GM23338 (cell line): ENCODE measurements around the gene TECPR2. TPM values are rescaled to one million over a fixed set of nuclear protein-coding genes. Genes with fewer than 3 reads are reported as not detected.

Experiments
- ATAC-seq: fragments of 200-7000 bp; cut with Tn5 transposase; 3 replicates; pipeline ENCODE4 v1.9.1; 2020
- DNase-seq: peaks from one replicate; pipeline ENCODE4 v3.0.0-alpha.2; 2015; ENCODE audit warnings: low spot score
- H2AFZ ChIP-seq: fragments of 200-600 bp; sonication (generic); 2 replicates; pipeline ENCODE4 v1.8.0; 2016; ENCODE audit warnings: antibody characterized with exemption, mild to moderate bottlenecking, moderate library complexity
- H3F3A ChIP-seq: fragments of 200-600 bp; sonication (generic); replicated peaks from 2 replicates; pipeline ENCODE4 v1.8.0; 2017; ENCODE audit warnings: antibody characterized with exemption, mixed run types, low read depth
- H3K27ac ChIP-seq: fragments of 200-600 bp; sonication (generic); 2 replicates; pipeline ENCODE4 v1.6.1; 2016; ENCODE audit warnings: low read depth
- H3K27me3 ChIP-seq: fragments of 200-600 bp; sonication (generic); 2 replicates; pipeline ENCODE4 v1.8.0; 2016; ENCODE audit warnings: mild to moderate bottlenecking, mixed run types, moderate library complexity; ENCODE audit not compliant: insufficient read depth
- H3K36me3 ChIP-seq: fragments of 200-600 bp; sonication (generic); 2 replicates; pipeline ENCODE4 v1.8.0; 2016; ENCODE audit warnings: mild to moderate bottlenecking; ENCODE audit not compliant: insufficient read depth
- H3K4me1 ChIP-seq: fragments of 200-600 bp; sonication (generic); 2 replicates; pipeline ENCODE4 v1.8.0; 2016; ENCODE audit warnings: mild to moderate bottlenecking, moderate library complexity; ENCODE audit not compliant: insufficient read depth
- H3K4me2 ChIP-seq: fragments of 200-600 bp; sonication (generic); 2 replicates; pipeline ENCODE4 v1.7.1; 2017; ENCODE audit warnings: mixed run types
- H3K4me3 ChIP-seq: fragments of 200-600 bp; sonication (generic); 2 replicates; pipeline ENCODE4 v1.6.1; 2016; ENCODE audit warnings: mixed run types
- H3K79me2 ChIP-seq: fragments of 200-600 bp; sonication (generic); replicated peaks from 2 replicates; pipeline ENCODE4 v1.8.0; 2017; ENCODE audit warnings: mild to moderate bottlenecking; ENCODE audit not compliant: insufficient read depth
- H3K9me2 ChIP-seq: fragments of 200-600 bp; sonication (generic); 2 replicates; pipeline ENCODE4 v1.8.0; 2017; ENCODE audit not compliant: insufficient read depth
- H4K20me1 ChIP-seq: fragments of 200-600 bp; sonication (generic); replicated peaks from 2 replicates; pipeline ENCODE4 v1.8.0; 2017; ENCODE audit warnings: mild to moderate bottlenecking; ENCODE audit not compliant: insufficient read depth
- H3K27ac Mint-ChIP-seq: 2 replicates; pipeline ENCODE4 v1.8.0; 2020; ENCODE audit warnings: inconsistent platforms, mild to moderate bottlenecking, moderate library complexity, mixed read lengths
- H3K27me3 Mint-ChIP-seq: 3 replicates; pipeline ENCODE4 v1.8.0; 2022; ENCODE audit warnings: low read depth, mild to moderate bottlenecking, moderate library complexity, mixed read lengths, inconsistent platforms; ENCODE audit not compliant: insufficient read depth, poor library complexity
- H3K36me3 Mint-ChIP-seq: 3 replicates; pipeline ENCODE4 v1.8.0; 2021; ENCODE audit warnings: low read depth, mild to moderate bottlenecking, inconsistent platforms, moderate library complexity, mixed read lengths
- H3K4me1 Mint-ChIP-seq: 3 replicates; pipeline ENCODE4 v1.8.0; 2020; ENCODE audit warnings: mild to moderate bottlenecking, inconsistent platforms, mixed read lengths
- H3K4me3 Mint-ChIP-seq: 3 replicates; pipeline ENCODE4 v1.8.0; 2021; ENCODE audit warnings: moderate library complexity, mild to moderate bottlenecking, inconsistent platforms, mixed read lengths
- H3K9me3 Mint-ChIP-seq: 3 replicates; pipeline ENCODE4 v1.8.0; 2020; ENCODE audit warnings: moderate library complexity, mild to moderate bottlenecking, inconsistent platforms, mixed read lengths
- CREB1 ChIP-seq: fragments of 250-450 bp; sonication (Bioruptor Pico); IDR thresholded peaks from 2 replicates; pipeline ENCODE4 v1.5.0; 2020; ENCODE audit warnings: low read depth, mild to moderate bottlenecking, moderate library complexity
- CTCF ChIP-seq, 2 experiments: fragments of 200-600 bp in 1 of 2; sonication (generic) in 1 of 2; conservative IDR thresholded peaks; 2 replicates each; pipeline versions ENCODE4 v1.5.1 to v1.6.1; 2016 to 2017; ENCODE audit warnings: antibody characterized with exemption in 2 of 2, low read depth in 2 of 2, mild to moderate bottlenecking in 2 of 2, moderate library complexity in 1 of 2
- EZH2 ChIP-seq: fragments of 200-600 bp; sonication (generic); IDR thresholded peaks from one replicate; pipeline ENCODE4 v1.8.0; 2017; ENCODE audit warnings: antibody characterized with exemption, mild to moderate bottlenecking, low read depth; ENCODE audit not compliant: unreplicated experiment
- EZH2phosphoT487 ChIP-seq: fragments of 200-600 bp; sonication (generic); IDR thresholded peaks from one replicate; pipeline ENCODE4 v1.8.1; 2018; ENCODE audit warnings: antibody characterized with exemption; ENCODE audit not compliant: unreplicated experiment
- JUNB ChIP-seq: IDR thresholded peaks from one replicate; pipeline ENCODE4 v1.6.1; 2016; ENCODE audit warnings: antibody characterized with exemption; ENCODE audit not compliant: unreplicated experiment
- NANOG ChIP-seq: IDR thresholded peaks from 2 replicates; pipeline ENCODE4 v1.6.1; 2016; ENCODE audit warnings: antibody characterized with exemption, borderline replicate concordance
- POLR2AphosphoS5 ChIP-seq: IDR thresholded peaks from 2 replicates; pipeline ENCODE4 v1.6.1; 2016; ENCODE audit warnings: antibody characterized with exemption, low read depth
- STAT1 ChIP-seq: IDR thresholded peaks from one replicate; pipeline ENCODE4 v1.6.1; 2016; ENCODE audit warnings: antibody characterized with exemption; ENCODE audit not compliant: unreplicated experiment
- ZNF114 ChIP-seq: fragments of 250-450 bp; sonication (Bioruptor Pico); IDR thresholded peaks from 2 replicates; pipeline ENCODE4 v1.5.0; 2020; ENCODE audit warnings: mild to moderate bottlenecking, moderate library complexity
- ZNF331 ChIP-seq: fragments of 250-450 bp; sonication (Bioruptor Pico); IDR thresholded peaks from 2 replicates; pipeline ENCODE4 v1.5.0; 2020; ENCODE audit warnings: low read depth, mild to moderate bottlenecking, moderate library complexity
- polyA plus RNA-seq: library from polyadenylated mRNA; unstranded; fragments of >200 nt; fragmentation: Nextera tagmentation; extraction: Ambion mirVana; gene quantifications from 2 replicates; pipeline ENCODE4 v1.2.1, GENCODE V29; 2016
- total RNA-seq: library from RNA; depleted of rRNA; stranded (reverse); fragments of >200 nt; shearing (Covaris generic); gene quantifications from 2 replicates; pipeline ENCODE4 v1.2.3, GENCODE V29; 2014
- TF ChIP-seq, protein P1 (sequence below): IDR thresholded peaks from 2 replicates; pipeline ENCODE4 v1.6.1; 2016; ENCODE audit warnings: antibody characterized with exemption

Gene TECPR2
- total and polyA plus RNA-seq, 2 experiments from 2014 or later = 4.8 to 20.5 TPM

GRCh38 chr14:102344485-102344884, 18.3 kb upstream of the TECPR2 start (continued):
- TF ChIP-seq POLR2AphosphoS5 = no peak
- TF ChIP-seq ZNF114 = no peak
- TF ChIP-seq EZH2phosphoT487 = no peak
- TF ChIP-seq EZH2 = no peak
- no peak for TF ChIP-seq NANOG
- TF ChIP-seq JUNB = no peak
- no peak for TF ChIP-seq CTCF (conservative IDR thresholded peaks at IDR 0.05; ENCODE audit: low read depth in 2 of 2)
- no peak for TF ChIP-seq ZNF331 (CRISPR knock-in tag)
- no peak for TF ChIP-seq STAT1
- no peak for TF ChIP-seq CREB1 (CRISPR knock-in tag)
- TF ChIP-seq, protein P1, sequence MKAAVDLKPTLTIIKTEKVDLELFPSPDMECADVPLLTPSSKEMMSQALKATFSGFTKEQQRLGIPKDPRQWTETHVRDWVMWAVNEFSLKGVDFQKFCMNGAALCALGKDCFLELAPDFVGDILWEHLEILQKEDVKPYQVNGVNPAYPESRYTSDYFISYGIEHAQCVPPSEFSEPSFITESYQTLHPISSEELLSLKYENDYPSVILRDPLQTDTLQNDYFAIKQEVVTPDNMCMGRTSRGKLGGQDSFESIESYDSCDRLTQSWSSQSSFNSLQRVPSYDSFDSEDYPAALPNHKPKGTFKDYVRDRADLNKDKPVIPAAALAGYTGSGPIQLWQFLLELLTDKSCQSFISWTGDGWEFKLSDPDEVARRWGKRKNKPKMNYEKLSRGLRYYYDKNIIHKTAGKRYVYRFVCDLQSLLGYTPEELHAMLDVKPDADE = no peak

GRCh38 chr14:102345232-102345631, 17.5 kb upstream of the TECPR2 start:
- H3K27me3 Mint-ChIP-seq = peaks cover 4% of the 10 kb centered on the region
- H3K4me3 Mint-ChIP-seq = no peak overlapping the region
- no peak overlapping the region for H3K4me3 ChIP-seq
- no peak overlapping the region for H2AFZ ChIP-seq
- DNase-seq (no peak), ATAC-seq (no peak)
- H4K20me1 ChIP-seq = no peaks in the 10 kb centered on the region
- H3F3A ChIP-seq = no peaks in the 10 kb centered on the region
- no peak overlapping the region for H3K27ac Mint-ChIP-seq
- H3K4me2 ChIP-seq = no peak overlapping the region
- no peaks in the 10 kb centered on the region for H3K9me2 ChIP-seq
- no peaks in the 10 kb centered on the region for H3K9me3 Mint-ChIP-seq
- H3K36me3 Mint-ChIP-seq = peaks cover 54% of the 10 kb centered on the region
- H3K4me1 Mint-ChIP-seq = no peaks in the 10 kb centered on the region
- no peaks in the 10 kb centered on the region for H3K79me2 ChIP-seq
- H3K27ac ChIP-seq = no peak overlapping the region
- H3K36me3 ChIP-seq = no peaks in the 10 kb centered on the region; the same call in 1 of the 2 replicates
- no peaks in the 10 kb centered on the region for H3K4me1 ChIP-seq
- no peaks in the 10 kb centered on the region for H3K27me3 ChIP-seq
- TF ChIP-seq CTCF (conservative IDR thresholded peaks at IDR 0.05; ENCODE audit: low read depth in 2 of 2) (no peak), CREB1 (CRISPR knock-in tag) (no peak), ZNF331 (CRISPR knock-in tag) (no peak), NANOG (no peak), JUNB (no peak), POLR2AphosphoS5 (no peak), STAT1 (no peak), EZH2 (no peak), ZNF114 (no peak)
- TF ChIP-seq, protein P1 = no peak
